HG03108 (cell line): ENCODE results near the gene RND3.

Source experiments
- ATAC-seq: cut with Tn5 transposase; IDR thresholded peaks from one replicate; pipeline ENCODE4 v1.9.1; 2021; ENCODE audit warnings: moderate library complexity; ENCODE audit not compliant: unreplicated experiment

The RND3 gene

DNA sequence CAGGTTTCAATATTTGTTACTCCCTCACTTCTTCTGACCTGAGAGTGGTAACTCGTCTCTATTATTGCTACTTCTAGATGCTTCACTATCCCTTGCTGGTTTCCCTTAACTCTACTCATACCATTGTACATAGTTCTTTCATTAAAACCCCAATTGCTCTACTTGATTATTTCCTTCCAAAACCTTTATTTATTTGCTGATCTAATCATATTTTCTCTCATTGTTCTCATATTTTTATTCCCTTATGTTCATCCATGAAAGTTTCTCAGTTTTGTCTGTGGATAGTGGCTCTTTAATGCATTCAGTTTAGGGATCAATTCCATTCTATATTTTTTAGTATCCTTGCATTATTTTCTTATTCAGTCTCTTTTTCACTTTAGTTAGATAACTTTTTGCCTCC lies 42.1 kb downstream of the RND3 start:
- no peak for ATAC-seq

DNA sequence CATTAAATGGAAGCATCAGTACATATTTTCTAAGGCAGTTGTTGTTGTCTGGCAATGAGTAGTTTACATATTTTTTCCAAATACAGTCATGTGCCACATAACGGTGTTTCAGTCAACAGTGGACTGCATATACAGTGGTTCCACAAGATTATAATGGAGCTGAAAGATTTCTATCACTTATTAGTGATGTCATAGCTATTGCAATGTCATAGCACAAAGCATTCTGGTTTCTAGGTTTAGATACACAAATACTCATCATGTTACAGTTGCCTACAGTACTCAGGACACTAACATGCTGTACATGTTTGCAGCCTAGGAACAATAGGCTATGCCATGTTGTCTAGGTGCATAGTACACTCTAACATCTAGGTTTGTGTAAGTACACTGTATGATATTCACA lies 45.0 kb downstream of the RND3 start:
- ATAC-seq = no peak

DNA sequence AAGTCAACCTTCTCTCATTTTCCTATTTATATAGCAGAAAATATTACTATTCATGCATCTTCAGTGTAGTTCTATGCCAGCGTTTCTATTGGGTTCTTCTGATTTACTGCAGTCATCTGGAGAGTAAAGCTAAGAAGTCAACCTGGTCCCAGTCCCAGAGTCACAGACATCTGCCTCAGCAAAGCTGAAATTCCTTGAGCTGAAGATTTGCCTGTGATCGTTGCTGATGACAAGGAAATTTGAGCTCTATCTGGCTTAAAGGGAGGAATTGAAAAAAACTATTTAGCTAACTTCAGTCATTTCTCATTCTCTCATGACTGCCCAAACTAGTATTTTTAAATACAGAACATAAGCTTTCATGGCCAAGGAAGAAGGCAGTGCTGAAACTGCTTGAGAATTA lies 45.7 kb downstream of the RND3 start:
- no peak for ATAC-seq

DNA sequence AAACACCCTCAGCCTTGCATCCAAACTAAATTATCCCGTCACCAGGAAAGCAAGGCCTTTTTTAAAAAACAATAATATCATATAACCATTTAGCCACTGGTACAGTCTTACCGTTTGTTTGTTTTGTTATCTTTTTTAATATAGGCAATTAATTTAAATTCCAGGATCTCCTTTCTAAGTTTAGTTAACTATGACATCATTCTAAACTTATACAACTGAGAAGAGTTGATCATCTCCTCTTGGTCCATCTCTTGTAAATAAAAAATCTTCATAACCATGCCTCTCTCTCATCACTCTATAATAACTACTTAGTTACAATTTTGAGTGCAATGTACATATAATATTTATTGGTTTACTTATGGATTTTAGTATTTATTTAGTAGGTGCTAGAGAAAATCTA lies 46.2 kb downstream of the RND3 start:
- no peak for ATAC-seq

DNA sequence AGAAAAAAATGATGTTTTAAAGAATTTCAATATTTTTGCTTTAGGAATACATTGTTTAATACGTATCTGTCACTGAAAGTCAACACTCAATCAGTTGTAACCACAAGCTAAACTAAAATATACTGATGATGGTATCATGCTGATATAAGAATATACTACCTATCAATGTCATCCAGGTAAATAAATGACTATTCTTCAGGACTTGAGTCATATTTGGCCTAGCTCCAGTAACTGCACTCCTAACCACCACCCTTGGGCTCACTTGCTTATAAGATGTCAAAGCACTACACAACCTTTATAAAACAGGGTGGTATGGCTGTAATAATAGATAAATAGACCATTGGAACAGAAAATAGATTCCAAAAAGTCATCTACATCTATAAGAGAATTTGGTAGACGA lies 48.8 kb downstream of the RND3 start:
- ATAC-seq = no peak

DNA sequence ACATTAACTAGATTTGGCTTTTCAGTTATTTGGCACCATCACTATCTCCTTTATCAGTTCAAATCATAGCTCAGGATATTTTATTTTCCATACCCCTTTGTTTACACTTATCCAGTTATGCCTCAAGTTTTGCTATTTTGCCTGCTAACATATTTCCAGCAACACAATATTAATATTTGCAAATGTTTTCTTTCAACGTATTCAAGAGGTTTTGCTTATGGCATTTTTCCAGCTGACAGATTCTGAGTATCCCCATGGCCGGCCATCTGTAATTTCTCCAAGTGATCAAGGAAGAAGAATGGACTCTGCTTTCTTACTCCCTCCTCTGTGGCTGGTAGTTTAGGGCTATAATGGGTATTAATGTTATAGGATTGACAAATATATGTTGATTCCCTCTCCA lies 49.4 kb downstream of the RND3 start:
- no peak for ATAC-seq

DNA sequence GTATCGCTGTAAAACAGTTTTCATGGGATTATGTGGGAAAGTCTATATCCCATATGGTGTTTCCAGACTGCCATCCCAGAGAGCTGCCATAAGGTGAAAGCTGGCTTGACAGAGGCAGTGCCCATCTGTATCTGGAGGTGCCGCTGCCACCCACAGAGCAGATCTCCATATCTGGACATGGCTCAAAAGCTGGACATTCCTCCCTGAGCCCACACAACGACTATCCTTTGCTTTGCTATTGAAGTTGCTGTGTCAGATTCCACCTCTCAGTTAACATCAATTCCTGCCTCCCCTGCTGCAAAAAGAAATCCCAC lies 55.2 kb downstream of the RND3 start:
- ATAC-seq = no peak

DNA sequence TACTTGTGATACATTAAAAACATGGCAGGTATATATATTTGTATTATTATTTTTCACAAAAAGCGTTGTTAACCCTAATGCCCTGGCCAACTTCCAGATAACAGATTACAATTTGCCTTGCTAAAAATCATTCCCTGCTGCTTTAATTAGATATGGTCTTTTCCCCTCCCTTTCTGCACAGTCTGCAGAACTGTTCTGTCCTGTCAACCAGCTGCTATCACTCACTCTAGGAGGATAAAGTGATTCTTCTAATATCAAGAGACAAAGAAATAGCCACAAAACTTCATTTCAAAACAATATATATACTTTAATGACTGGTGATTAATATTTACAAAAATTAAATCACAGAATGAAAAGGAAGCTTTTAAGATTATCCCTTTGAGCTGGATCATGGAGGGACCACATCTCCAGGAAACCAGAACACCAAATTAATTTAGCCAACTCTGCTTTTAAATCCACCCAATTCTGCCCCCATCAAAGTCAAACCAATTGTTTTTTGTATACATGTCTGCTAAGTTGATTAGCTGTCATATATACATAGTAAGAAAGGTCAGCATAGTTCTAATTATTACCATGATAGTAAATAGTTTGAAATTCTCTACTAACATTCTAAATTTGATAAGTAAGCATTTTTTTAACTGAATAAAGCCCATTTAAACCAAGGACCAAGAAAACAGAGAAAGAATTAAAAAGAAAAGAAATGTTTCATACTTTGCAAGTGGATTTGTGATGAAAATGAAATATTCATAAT lies 55.7 kb downstream of the RND3 start:
- no peak for ATAC-seq

DNA sequence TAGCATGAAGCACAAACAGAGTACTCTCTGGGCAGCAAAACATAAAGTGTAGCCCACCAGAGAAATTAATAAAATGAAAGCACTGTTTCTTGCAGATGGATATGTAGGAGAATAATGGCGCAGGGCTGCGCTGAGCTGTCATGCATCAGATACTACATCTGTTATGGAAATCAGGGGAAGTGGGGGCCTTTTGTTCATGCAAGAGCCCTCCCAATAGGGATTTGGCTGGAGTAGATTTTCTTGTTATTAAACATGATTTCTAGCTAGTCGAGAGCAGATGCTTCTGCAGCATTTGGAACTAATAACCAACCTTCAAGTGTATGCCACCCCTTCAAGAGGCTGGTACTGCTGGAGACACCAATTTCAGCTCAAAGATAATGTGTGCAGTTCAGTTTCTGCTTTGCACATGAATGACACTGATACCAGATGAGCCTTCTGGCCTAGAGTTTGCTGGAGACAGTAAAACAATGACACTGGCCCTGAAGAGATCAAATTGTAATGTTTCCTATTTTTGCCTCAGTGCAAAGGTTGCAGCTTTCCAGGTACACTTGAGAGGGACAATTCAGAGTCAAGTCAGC lies 58.0 kb downstream of the RND3 start:
- no peak for ATAC-seq

DNA sequence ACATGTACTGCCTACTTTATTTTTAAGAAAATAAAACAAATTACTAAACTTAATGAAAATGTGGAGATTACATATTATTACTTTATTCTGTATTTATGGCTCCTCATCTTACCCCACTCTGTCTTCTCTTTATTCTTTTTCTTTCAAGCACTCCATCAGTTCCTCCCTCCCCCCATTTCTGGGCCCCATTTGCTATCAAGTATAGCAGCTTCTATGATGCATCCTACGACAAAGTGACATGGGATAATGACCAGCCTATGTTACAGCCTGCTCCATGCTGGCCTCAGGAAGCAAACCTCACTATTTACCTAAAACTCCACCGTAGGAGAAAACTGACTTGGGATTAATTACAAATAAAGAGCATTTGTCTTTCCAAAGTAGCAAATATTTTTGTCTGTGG lies 58.8 kb downstream of the RND3 start:
- no peak for ATAC-seq

DNA sequence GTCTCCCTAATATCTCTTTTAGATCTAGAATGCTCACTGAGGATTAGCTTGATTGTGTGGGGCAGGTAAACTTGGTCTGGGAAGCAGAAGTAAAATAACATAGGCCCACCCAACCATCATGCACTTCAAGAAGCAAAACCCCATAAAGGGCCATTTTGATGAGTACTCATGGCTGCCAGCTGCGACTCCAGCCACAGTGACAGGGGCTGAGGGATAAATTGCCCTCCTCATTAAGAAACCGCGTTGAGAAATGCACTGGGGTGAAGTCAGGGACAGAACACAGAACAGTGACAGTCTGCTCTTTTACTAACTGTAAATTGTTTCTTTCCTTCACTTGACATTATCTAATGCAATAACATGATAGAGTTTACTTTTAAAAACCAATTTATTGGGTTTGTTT lies 60.2 kb downstream of the RND3 start:
- no peak for ATAC-seq

DNA sequence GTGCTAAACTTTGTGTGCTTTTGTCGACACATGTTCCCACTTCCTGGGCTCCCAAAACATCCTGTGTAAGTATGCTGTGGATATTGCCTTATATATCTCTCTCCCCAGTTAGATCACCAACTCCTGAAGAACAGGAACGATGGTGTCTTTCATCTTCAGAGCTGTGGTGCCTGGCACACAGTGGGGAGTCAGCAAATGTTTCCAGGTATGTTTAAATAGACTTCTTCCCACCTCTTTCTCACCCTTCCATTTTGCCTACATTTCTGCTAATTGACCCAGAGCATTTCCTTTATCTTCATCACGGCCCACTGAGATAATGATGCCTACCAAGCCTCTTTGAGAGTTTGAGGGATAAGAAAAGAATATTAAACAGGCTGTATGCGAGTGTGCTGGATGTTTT lies 60.7 kb downstream of the RND3 start:
- ATAC-seq = no peak

DNA sequence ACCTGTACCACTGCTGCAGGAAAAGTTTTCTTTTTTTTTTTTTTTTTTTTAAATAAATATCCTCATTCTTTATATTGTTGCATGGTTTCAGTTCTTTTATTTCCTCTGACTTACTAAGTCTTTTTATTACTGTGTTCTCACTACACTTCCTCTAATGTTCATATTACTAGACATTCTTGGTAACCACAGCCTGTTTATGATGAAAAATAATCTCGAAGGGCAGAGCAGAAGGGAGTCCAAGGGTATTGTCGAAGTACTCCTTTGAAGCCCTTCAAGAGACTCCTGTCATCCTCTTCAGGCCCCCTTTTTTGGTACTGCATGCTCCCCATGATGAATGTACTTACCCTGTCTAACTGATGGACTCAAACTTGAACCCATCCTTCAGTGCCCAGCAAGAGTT lies 61.2 kb downstream of the RND3 start:
- ATAC-seq = no peak

DNA sequence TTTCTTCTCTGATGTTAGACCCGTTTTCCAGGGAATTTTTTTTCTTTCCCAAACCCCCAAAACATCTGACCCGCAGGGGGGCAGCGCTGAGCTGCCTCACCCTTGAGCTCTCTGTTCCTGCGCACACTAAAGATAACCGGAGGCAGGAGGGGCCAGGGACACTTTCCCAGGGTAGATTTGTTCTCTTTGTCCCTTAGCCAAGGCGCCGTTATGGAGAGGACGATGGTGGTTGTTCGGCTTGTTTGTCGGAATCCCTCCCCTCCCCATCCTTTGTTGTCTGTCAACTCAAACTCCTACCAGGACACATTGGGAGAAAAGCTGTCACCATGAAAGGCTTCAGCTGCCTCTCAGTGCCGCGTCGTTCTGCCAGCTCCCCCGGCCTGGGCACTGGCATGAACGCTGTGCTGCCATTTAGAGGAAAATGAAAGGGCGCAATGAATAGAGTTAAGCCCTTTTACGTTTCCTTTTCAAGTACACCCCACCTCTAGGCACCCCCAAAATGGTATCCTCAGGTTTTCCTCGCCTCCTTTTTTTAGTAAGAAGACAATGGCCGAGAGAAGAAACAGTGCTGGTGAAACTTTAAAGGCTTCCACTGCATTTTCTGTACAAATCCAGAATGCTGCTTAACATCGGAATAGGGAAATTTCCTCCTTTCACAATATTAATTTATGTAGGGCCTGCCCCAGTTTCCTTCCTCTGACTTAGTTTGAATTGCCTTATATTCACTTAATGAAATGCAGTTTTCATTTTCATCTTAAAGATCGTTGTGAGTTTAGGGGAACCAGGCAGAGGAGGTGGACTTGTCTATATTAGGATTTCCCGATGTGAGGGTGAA lies 62.1 kb downstream of the RND3 start:
- no peak for ATAC-seq

DNA sequence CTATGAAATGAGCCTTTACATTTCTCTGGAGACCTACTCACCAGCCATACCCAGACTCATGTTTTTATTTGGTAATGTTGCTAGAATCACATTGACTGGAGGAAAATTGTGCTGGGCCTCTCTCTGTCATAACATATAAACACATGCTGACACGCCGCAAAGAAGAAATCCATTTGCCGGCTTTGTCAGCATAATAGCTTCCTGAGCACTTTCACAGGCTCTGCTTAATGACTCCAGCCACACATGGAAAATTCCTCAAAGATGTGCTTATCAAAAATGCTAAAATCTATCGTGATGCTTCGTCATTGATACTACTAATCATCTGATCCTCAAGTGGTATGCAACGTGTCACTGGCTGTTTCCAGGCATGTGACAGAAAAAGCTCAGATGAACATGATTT lies 63.1 kb downstream of the RND3 start:
- ATAC-seq = no peak

DNA sequence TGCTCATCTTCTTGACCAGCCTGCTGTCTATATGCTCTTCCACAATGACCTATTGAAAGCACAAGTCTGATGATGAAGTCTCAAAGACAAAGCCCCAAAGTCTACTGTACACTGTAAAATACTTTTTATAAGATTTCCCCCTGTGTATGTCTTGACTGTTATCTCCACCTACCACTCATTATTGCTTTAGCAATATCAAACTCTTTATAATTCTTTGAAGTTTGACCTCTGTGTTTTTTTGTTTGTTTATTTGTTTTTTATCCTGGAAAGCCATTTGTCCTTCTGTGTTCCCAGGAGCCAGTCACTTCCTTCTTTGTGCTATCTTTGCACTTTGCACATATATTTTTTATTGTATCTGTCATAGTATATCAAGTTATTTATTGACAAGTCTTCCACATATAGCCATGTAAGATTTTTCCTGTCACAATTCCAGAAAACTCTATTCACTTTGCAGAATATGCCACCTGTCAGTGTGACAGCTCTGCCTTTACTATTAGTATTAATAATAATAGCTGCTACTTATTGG lies 66.3 kb downstream of the RND3 start:
- ATAC-seq = no peak

DNA sequence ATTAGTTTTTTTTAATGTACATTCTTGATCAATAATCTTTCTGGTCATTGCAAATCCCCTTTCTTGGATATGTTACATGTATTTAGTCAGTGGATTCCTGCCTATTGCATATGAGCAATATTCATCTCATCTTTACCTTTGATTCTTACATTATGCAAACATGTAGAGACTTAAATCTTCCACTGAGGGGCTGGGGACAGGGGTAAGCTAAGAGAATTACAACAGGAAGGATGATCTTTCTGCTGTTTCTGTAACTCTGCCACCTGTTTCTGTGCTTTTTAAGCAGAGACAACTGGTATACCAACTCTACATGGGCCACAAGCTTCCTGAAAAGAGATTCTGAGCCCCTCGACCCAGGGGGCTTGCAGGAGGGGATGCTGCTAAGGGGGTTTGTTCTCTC lies 68.6 kb downstream of the RND3 start:
- ATAC-seq = no peak
